Measurements from ENCODE around the gene OXSR1. TPM values are rescaled to one million over a fixed set of nuclear protein-coding genes. Genes with fewer than 3 reads are reported as not detected.
"Not testable (repeated sequence)": the region's sequence is repeated elsewhere in the genome, so short reads cannot be mapped to it uniquely, and the experiment has no call there.

Gene OXSR1
- total RNA-seq, 1 donor from 2014 or later: 95.3 TPM

DNA sequence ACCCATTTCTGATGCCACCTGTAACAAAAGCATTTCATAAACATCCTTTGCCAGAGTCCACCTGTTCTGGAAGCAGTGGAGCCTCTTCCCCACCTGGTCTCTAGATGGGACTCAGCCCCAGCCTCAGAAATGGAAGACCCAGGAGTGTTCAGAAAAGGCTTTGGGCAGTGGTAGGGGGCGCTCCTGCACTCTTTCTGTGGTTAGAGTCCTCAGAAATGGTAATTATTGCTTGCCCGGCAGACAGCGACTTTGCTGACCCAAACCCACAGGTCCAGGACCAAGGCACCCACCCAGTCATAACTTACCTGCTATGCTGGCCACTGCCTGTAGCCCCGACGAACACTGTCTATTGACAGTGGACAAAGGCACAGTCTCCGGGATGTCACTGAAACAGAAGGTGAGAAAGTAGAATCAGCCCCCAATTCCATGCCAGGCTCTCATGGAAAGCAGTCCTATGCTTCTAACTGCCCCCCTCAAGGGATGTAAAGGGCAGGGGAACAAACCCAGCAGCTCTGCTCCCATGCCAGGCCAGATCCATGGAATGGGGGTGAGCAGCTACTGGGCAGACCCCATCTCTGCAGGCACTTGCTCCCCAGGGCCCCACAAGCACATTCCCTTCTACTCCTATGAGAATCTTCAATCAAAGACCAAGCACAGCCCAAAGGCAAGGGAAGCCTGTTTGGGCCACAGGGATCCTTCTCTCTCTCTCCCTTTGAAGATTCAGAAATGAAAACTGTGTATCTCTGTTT is 33.5 kb upstream of the OXSR1 start:
- Histone ChIP-seq H3K4me3 (ENCODE audit: low read depth, low read length) (no peak overlapping the region), H3K36me3 (ENCODE audit: control insufficient read depth, insufficient read depth, low read length) (peaks cover 36% of the 10 kb centered on the region), H3K27me3 (ENCODE audit: control insufficient read depth, insufficient read depth, low read length) (no peaks in the 10 kb centered on the region)
- TF ChIP-seq, protein P1, sequence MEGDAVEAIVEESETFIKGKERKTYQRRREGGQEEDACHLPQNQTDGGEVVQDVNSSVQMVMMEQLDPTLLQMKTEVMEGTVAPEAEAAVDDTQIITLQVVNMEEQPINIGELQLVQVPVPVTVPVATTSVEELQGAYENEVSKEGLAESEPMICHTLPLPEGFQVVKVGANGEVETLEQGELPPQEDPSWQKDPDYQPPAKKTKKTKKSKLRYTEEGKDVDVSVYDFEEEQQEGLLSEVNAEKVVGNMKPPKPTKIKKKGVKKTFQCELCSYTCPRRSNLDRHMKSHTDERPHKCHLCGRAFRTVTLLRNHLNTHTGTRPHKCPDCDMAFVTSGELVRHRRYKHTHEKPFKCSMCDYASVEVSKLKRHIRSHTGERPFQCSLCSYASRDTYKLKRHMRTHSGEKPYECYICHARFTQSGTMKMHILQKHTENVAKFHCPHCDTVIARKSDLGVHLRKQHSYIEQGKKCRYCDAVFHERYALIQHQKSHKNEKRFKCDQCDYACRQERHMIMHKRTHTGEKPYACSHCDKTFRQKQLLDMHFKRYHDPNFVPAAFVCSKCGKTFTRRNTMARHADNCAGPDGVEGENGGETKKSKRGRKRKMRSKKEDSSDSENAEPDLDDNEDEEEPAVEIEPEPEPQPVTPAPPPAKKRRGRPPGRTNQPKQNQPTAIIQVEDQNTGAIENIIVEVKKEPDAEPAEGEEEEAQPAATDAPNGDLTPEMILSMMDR (IDR thresholded peaks at IDR 0.05; ENCODE audit: insufficient read depth, low read length, severe bottlenecking): peak; percentile 58
- DNase-seq (ENCODE audit: low read depth): no peak
- FAIRE-seq: no peak

DNA sequence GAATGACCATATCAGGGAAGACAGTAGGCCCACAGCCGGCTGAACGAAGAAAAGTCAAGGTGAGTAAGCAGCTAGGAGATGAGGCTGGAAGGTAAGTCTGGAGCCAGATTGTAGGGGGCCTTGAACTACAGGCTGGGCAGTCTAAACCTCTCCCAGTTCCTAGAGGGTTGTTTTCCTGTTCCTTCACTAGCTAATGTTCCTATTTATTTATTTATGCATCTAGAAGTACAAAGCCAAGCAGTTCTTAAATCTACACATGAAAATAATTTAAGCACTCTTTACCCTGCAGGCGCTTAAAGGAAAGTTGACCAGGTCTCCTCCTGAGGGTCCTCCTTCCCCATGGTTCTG is 32.2 kb upstream of the OXSR1 start:
- TF ChIP-seq, protein P1 (IDR thresholded peaks at IDR 0.05; ENCODE audit: insufficient read depth, low read length, severe bottlenecking): no peak
- Histone ChIP-seq H3K27me3 (ENCODE audit: control insufficient read depth, insufficient read depth, low read length) (no peaks in the 10 kb centered on the region), H3K36me3 (ENCODE audit: control insufficient read depth, insufficient read depth, low read length) (peaks cover 27% of the 10 kb centered on the region), H3K4me3 (ENCODE audit: low read depth, low read length) (no peak overlapping the region)
- FAIRE-seq (no peak), DNase-seq (ENCODE audit: low read depth) (no peak)

DNA sequence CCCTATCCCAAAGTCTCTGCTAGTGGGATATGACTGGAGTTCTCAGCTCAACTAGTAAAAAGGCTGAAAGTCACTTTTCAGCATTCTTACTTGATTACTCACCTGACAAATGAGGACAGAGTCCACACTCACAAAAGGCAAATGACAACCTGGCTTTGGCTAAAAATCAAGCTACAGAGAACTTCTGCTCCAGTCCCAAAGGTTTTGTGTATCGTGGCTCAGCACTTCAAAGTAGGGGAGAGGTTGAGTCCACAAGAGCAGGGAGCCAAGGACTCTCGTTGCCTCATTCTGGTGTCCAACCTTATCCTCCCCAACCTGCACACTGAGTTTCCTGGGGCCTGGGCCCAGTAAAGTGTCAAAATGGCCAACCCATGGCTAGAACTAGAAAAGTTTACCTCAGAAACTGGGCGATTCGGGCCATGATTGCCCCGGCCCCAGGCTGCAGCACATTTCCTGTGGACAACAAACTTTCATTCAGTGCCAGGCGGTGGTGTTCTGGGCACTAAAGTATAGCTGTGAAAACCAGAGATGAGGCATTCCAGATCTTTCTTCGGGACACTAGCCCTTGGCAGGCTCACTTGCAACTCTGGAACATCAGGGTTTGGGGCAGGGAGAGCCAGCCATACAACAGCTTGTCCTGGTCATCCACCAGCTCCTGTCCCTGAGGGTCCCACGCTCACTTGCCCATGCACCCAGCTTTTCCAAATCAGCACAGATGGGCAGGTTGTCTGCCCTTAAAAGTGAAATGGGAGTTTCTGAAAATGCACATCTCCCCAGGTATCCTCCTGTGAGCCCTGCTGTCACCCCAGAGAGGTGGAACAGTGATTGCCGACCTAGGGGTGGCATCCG is 31.6 kb upstream of the OXSR1 start:
- H3K4me3 ChIP-seq (ENCODE audit: low read depth, low read length): no peak overlapping the region
- H3K36me3 ChIP-seq (ENCODE audit: control insufficient read depth, insufficient read depth, low read length): peaks cover 24% of the 10 kb centered on the region
- no peaks in the 10 kb centered on the region for H3K27me3 ChIP-seq (ENCODE audit: control insufficient read depth, insufficient read depth, low read length)
- peak; percentile 73 for DNase-seq (ENCODE audit: low read depth)
- FAIRE-seq: no peak
- TF ChIP-seq, protein P1 (IDR thresholded peaks at IDR 0.05; ENCODE audit: insufficient read depth, low read length, severe bottlenecking): no peak

DNA sequence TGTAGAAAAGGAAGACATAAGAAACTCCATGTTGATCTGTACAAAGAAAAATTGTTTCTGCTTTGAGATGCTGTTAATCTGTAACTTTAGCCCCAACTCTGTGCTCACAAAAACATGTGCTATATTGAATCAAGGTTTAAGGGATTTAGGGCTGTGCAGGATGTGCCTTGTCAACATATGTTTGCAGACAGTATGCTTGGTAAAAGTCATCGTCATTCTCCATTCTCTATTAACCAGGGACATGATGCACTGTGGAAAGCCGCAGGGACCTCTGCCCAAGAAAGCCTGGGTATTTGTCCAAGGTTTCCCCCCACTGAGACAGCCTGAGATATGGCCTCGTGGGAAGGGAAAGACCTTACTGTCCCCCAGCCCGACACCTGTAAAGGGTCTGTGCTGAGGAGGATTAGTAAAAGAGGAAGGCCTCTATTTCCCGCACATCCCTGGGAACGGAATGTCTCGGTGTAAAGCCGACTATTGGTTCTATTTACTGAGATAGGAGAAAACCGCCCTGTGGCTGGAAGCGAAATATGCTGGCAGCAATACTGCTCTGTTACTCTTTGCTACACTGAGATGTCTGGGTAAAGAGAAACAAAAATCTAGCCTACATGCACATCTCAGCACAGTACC is 30.7 kb upstream of the OXSR1 start:
- H3K4me3 ChIP-seq (ENCODE audit: low read depth, low read length); DNase-seq (ENCODE audit: low read depth); H3K27me3 ChIP-seq (ENCODE audit: control insufficient read depth, insufficient read depth, low read length); FAIRE-seq: not testable (repeated sequence)
- peaks cover 18% of the 10 kb centered on the region for H3K36me3 ChIP-seq (ENCODE audit: control insufficient read depth, insufficient read depth, low read length)

DNA sequence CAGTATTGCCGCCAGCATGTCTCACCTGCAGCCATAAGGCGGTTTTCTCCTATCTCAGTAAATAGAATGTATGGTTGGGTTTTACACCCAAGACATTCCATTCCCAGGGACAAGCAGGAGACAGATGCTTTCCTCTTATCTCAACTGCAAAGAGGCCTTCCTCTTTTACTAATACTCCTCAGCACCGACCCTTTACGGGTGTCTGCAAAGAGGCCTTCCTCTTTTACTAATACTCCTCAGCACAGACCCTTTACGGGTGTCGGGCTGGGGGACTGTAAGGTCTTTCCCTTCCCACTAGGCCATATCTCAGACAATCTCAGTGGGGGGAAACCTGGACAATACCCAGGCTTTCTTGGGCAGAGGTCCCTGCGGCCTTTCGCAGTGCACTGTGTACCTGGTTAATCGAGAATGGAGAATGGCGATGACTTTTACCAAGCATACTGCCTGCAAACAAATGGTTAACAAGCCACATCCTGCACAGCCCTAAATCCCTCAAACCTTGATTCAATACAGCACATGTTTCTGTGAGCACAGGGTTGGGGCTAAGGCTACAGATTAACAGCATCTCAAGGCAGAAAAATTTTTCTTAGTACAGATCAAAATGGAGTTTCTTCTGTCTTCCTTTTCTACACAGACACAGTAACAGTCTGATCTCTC is 29.6 kb upstream of the OXSR1 start:
- DNase-seq (ENCODE audit: low read depth): not testable (repeated sequence)

DNA sequence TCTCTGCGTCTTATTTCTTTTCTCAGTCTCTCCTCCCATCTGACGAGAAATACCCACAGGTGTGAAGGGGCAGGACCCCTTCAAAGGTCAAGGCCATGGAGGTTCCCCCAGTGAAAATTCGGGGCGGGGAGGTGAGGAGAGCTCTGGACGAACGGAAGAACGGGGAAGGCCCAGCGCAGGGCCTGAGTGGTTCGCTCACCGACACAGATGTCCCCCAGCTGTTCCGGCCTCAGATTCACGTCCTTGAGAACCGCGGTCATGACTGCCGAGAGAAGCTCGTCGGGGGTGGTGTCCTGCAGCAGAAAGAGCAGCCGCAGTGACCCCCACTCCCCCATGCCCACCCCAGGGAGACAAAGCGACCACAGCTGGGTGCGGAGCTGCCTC is 29.0 kb upstream of the OXSR1 start:
- peak overlapping the region; percentile 85 for H3K4me3 ChIP-seq (ENCODE audit: low read depth, low read length)
- peaks cover 20% of the 10 kb centered on the region for H3K36me3 ChIP-seq (ENCODE audit: control insufficient read depth, insufficient read depth, low read length)
- DNase-seq (ENCODE audit: low read depth) (no peak), FAIRE-seq (no peak)
- TF ChIP-seq, protein P1 (IDR thresholded peaks at IDR 0.05; ENCODE audit: insufficient read depth, low read length, severe bottlenecking): no peak
- H3K27me3 ChIP-seq (ENCODE audit: control insufficient read depth, insufficient read depth, low read length): no peaks in the 10 kb centered on the region

More for the DNA sequence above, 29.6 kb upstream of the OXSR1 start:
- not testable (repeated sequence) for H3K27me3 ChIP-seq (ENCODE audit: control insufficient read depth, insufficient read depth, low read length); FAIRE-seq
- H3K36me3 ChIP-seq (ENCODE audit: control insufficient read depth, insufficient read depth, low read length): peaks cover 17% of the 10 kb centered on the region
- H3K4me3 ChIP-seq (ENCODE audit: low read depth, low read length): peak overlapping the region; percentile 85

All from bronchial epithelial cell (primary cell).